Prostate gland (tissue), 2 donors: ENCODE results near the gene ISCU. TPM values are rescaled to one million over a fixed set of nuclear protein-coding genes. Genes with fewer than 3 reads are reported as not detected.

Experiments
- DNase-seq: peaks from one replicate; pipeline ENCODE4 v3.0.0-alpha.2; 2019; ENCODE audit warnings: low spot score
- H3K27ac ChIP-seq, 2 donors: fragments of 200-600 bp; sonication (generic); 2 replicates each; pipeline ENCODE4 v1.5.1; 2017 to 2019
- H3K27me3 ChIP-seq: fragments of 200-600 bp; sonication (generic); replicated peaks from 2 replicates; pipeline ENCODE4 v1.5.1; 2019; ENCODE audit not compliant: insufficient read depth
- H3K36me3 ChIP-seq, 2 donors: fragments of 200-600 bp; sonication (generic); 1 replicate in 1 of 2; 2 replicates in 1 of 2; pipeline versions ENCODE4 v1.5.1 to v1.8.1; 2017 to 2019
- H3K4me1 ChIP-seq: fragments of 200-600 bp; sonication (generic); replicated peaks from 2 replicates; pipeline ENCODE4 v1.5.1; 2019
- H3K4me3 ChIP-seq, 2 donors: fragments of 200-600 bp; sonication (generic); 2 replicates each; pipeline ENCODE4 v1.5.1; 2017 to 2019
- H3K9me3 ChIP-seq: fragments of 200-600 bp; sonication (generic); 2 replicates; pipeline ENCODE4 v1.5.1; 2017
- CTCF ChIP-seq, 4 experiments: fragments of 200-600 bp in 2 of 4; fragments of 450-650 bp in 2 of 4; sonication (generic) in 2 of 4; IDR thresholded peaks; 1 replicate in 3 of 4; 2 replicates in 1 of 4; pipeline ENCODE4 v1.5.1; 2016 to 2019; ENCODE audit warnings: antibody characterized with exemption in 4 of 4, mild to moderate bottlenecking in 2 of 4, moderate library complexity in 2 of 4
- POLR2A ChIP-seq: fragments of 450-650 bp; IDR thresholded peaks from one replicate; pipeline ENCODE4 v1.6.1; 2016; ENCODE audit warnings: antibody characterized with exemption, mild to moderate bottlenecking
- POLR2AphosphoS5 ChIP-seq: sonication (generic); formaldehyde crosslinking; IDR thresholded peaks from one replicate; pipeline ENCODE4 v1.6.1; 2017; ENCODE audit warnings: antibody characterized with exemption
- WGBS: methylation state at CpG from one replicate; pipeline ENCODE4 v1.1.5; 2018; 5-methylcytosine and 5-hydroxymethylcytosine counted together
- intact Hi-C: fragments of 100-400 bp; cut with DNase I; formaldehyde crosslinking; loops from one replicate; pipeline ENCODE4 v1.14.2; 2022
- total RNA-seq, 2 donors: library from RNA; depleted of rRNA; stranded (reverse); fragments of >200 nt; gene quantifications; one replicate each; pipeline ENCODE4 v1.1.0, GENCODE V29; 2016

Gene ISCU
- total RNA-seq, 2 donors from 2014 or later: 170 to 203 TPM

GRCh38 chr12:108582978-108583770 is 20.8 kb downstream of the ISCU start:
- intact Hi-C loops: no loop called here
- 83% methylated on average over 10 of the region's 10 CpGs for WGBS
- Histone ChIP-seq H3K9me3 (no peaks in the 10 kb centered on the region), H3K4me3 (no peak overlapping the region), H3K27ac (no peak overlapping the region), H3K4me1 (no peaks in the 10 kb centered on the region), H3K27me3 (no peaks in the 10 kb centered on the region), H3K36me3 (no peaks in the 10 kb centered on the region)
- DNase-seq: no peak
- TF ChIP-seq POLR2AphosphoS5: no peak
- TF ChIP-seq CTCF (IDR thresholded peaks at IDR 0.05): no peak
- TF ChIP-seq POLR2A: no peak

- no peaks in the 10 kb centered on the region for H3K9me3 ChIP-seq
- H3K4me1 ChIP-seq: no peaks in the 10 kb centered on the region
- no peak overlapping the region for H3K4me3 ChIP-seq
- no peaks in the 10 kb centered on the region for H3K27me3 ChIP-seq
- intact Hi-C loops: no loop called here
- 46% methylated on average over 6 of the region's 7 CpGs for WGBS
- TF ChIP-seq CTCF (IDR thresholded peaks at IDR 0.05) (no peak), POLR2AphosphoS5 (no peak), POLR2A (no peak)
- no peaks in the 10 kb centered on the region for H3K36me3 ChIP-seq
- H3K27ac ChIP-seq: no peak overlapping the region
- no peak for DNase-seq
Measured at GRCh38 chr12:108583991-108584390, 21.6 kb downstream of the ISCU start.

- intact Hi-C loops: no loop called here
- 72% methylated on average over 3 of the region's 3 CpGs for WGBS
- H3K4me3 ChIP-seq: no peak overlapping the region
- no peaks in the 10 kb centered on the region for H3K36me3 ChIP-seq
- no peak overlapping the region for H3K27ac ChIP-seq
- no peaks in the 10 kb centered on the region for H3K4me1 ChIP-seq
- DNase-seq: no peak
- no peaks in the 10 kb centered on the region for H3K27me3 ChIP-seq
- H3K9me3 ChIP-seq: no peaks in the 10 kb centered on the region
- TF ChIP-seq CTCF (IDR thresholded peaks at IDR 0.05) (no peak), POLR2AphosphoS5 (no peak), POLR2A (no peak)
Measured at GRCh38 chr12:108584456-108585065, 22.2 kb downstream of the ISCU start.

GRCh38 chr12:108585864-108586263 is 23.5 kb downstream of the ISCU start:
- whole genome bisulfite sequencing: 55% methylated on average over 4 of the region's 4 CpGs

More at GRCh38 chr12:108585864-108586263, 23.5 kb downstream of the ISCU start:
- Histone ChIP-seq H3K4me1 (no peaks in the 10 kb centered on the region), H3K27me3 (no peaks in the 10 kb centered on the region), H3K9me3 (no peaks in the 10 kb centered on the region), H3K4me3 (no peak overlapping the region), H3K27ac (no peak overlapping the region), H3K36me3 (no peaks in the 10 kb centered on the region)
- intact Hi-C loops: no loop called here
- TF ChIP-seq CTCF (IDR thresholded peaks at IDR 0.05): no peak
- no peak for TF ChIP-seq POLR2A
- no peak for TF ChIP-seq POLR2AphosphoS5
- DNase-seq: no peak
